ENCODE results near the gene PERM1. TPM values are rescaled to one million over a fixed set of nuclear protein-coding genes. Genes with fewer than 3 reads are reported as not detected.

Gene PERM1
- total and polyA plus RNA-seq, 9 of the 15 experiments (the other 6 are each of a cell fraction or from before 2014, with no cell fraction given) = not detected

DNA sequence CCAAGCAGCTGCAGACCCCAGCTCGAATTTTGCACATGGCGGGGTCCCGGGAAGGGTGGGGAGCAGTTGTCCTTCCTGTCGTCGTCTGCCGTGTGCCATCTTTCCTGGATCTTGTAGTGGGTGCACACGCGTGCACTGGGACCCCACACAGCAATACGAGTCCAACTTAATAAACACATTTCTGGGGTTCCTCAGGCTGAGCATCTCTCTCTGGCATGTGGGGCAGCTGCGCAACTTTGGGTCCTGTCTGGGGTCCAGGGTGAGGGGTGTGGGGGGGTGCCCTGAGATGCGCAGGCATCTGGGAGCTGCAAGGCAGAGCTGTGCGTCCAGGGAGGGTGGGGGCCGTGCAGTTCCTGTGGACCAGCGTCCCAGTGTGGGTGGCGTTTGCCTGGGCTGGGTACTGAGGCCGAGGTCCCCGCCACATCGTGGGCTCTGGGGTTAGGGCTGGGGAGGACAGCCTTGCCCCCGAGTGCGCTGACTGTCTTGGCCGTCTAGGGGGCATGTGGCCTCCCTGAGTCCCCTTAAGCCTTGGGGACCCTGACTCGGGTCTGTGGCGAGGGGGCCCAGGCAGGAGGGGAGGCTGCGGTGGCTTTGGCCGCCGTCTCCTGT, 16.3 kb downstream of the PERM1 start:
- in situ Hi-C loops (cut with MboI) = no loop called here
- H3K9me3 ChIP-seq (replicated peaks; ENCODE audit: control insufficient read depth, insufficient read depth, low read depth, low read length) = peaks cover 6% of the 10 kb centered on the region
- peaks cover 20 to 73% of the 10 kb centered on the region in 2 experiments for H3K4me1 ChIP-seq (replicated peaks in 1 of 2; ENCODE audit: control insufficient read depth in 2 of 2, insufficient read depth in 2 of 2, low read length in 2 of 2)
- BruUV-seq (replicated peaks) = no TSS peak
- peak overlapping the region; percentile 15 to 64; a peak in 3 of 4 replicates for H3K9ac ChIP-seq (ENCODE audit: insufficient read depth in 1 of 2, low read depth in 2 of 2, low read length in 2 of 2)
- intact Hi-C loops (cut with micrococcal nuclease) = no loop called here
- peaks cover 12% of the 10 kb centered on the region; the same call in 2 of the 3 replicates for H3K79me2 ChIP-seq (ENCODE audit: control insufficient read depth, insufficient read depth, low read length)
- ChIA-PET CTCF (ENCODE audit: low intra/inter-chr PET ratio) (no interaction called here), POLR2A (interaction anchor here (0.6 to 1.4 kb wide), 3 partner anchors 9 to 27 kb away, joined by 3 to 4 read pairs (median 3); no protein-coding TSS in a partner anchor)
- no peaks in the 10 kb centered on the region for H4K20me1 ChIP-seq (replicated peaks; ENCODE audit: control insufficient read depth, insufficient read depth, low read length)
- H3K9me1 ChIP-seq (ENCODE audit: control insufficient read depth, insufficient read depth, low read length) = no peaks in the 10 kb centered on the region
- no peak for ATAC-seq
- no peak for DNase-seq (ENCODE audit: extremely low read depth in 1 of 4, low spot score in 3 of 4)
- 77% methylated on average over 11 of the region's 26 CpGs for WGBS (ENCODE audit: insufficient coverage, low coverage, missing lambda C conversion rate)
- H3K36me3 ChIP-seq (ENCODE audit: control insufficient read depth, insufficient read depth, low read length) = peaks cover 42% of the 10 kb centered on the region; the same call in 2 of the 3 replicates
- FAIRE-seq = no peak
- H3K27ac ChIP-seq (ENCODE audit: extremely low read depth, low read depth, low read length) = peak overlapping the region; percentile 71; the same call in 1 of the 3 replicates
- no peak overlapping the region; the same call in 1 of the 2 replicates for H3K4me2 ChIP-seq (ENCODE audit: insufficient read depth, low read length)
- no peak overlapping the region for H2AFZ ChIP-seq (ENCODE audit: low read depth, low read length)
- H3K27me3 ChIP-seq (ENCODE audit: control insufficient read depth in 2 of 2, insufficient read depth in 2 of 2, low read length in 2 of 2) = no peaks in the 10 kb centered on the region; a peak in 1 of 5 replicates
- H3K4me3 ChIP-seq = no peak overlapping the region
- TF ChIP-seq TCF7L2 (IDR thresholded peaks at IDR 0.05; ENCODE audit: low read depth, low read length) (no peak), SNIP1 (IDR thresholded peaks at IDR 0.05; ENCODE audit: low read depth) (no peak), DDX20 (tag; IDR thresholded peaks at IDR 0.05; ENCODE audit: low read depth) (no peak), KHSRP (IDR thresholded peaks at IDR 0.05) (no peak), KAT8 (IDR thresholded peaks at IDR 0.05; ENCODE audit: low read depth) (no peak), FOXP1 (CRISPR knock-in tag; IDR thresholded peaks at IDR 0.05) (no peak)
- TF ChIP-seq, protein P1, sequence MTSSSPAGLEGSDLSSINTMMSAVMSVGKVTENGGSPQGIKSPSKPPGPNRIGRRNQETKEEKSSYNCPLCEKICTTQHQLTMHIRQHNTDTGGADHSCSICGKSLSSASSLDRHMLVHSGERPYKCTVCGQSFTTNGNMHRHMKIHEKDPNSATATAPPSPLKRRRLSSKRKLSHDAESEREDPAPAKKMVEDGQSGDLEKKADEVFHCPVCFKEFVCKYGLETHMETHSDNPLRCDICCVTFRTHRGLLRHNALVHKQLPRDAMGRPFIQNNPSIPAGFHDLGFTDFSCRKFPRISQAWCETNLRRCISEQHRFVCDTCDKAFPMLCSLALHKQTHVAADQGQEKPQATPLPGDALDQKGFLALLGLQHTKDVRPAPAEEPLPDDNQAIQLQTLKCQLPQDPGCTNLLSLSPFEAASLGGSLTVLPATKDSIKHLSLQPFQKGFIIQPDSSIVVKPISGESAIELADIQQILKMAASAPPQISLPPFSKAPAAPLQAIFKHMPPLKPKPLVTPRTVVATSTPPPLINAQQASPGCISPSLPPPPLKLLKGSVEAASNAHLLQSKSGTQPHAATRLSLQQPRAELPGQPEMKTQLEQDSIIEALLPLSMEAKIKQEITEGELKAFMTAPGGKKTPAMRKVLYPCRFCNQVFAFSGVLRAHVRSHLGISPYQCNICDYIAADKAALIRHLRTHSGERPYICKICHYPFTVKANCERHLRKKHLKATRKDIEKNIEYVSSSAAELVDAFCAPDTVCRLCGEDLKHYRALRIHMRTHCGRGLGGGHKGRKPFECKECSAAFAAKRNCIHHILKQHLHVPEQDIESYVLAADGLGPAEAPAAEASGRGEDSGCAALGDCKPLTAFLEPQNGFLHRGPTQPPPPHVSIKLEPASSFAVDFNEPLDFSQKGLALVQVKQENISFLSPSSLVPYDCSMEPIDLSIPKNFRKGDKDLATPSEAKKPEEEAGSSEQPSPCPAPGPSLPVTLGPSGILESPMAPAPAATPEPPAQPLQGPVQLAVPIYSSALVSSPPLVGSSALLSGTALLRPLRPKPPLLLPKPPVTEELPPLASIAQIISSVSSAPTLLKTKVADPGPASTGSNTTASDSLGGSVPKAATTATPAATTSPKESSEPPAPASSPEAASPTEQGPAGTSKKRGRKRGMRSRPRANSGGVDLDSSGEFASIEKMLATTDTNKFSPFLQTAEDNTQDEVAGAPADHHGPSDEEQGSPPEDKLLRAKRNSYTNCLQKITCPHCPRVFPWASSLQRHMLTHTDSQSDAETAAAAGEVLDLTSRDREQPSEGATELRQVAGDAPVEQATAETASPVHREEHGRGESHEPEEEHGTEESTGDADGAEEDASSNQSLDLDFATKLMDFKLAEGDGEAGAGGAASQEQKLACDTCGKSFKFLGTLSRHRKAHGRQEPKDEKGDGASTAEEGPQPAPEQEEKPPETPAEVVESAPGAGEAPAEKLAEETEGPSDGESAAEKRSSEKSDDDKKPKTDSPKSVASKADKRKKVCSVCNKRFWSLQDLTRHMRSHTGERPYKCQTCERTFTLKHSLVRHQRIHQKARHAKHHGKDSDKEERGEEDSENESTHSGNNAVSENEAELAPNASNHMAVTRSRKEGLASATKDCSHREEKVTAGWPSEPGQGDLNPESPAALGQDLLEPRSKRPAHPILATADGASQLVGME (CRISPR knock-in tag; IDR thresholded peaks at IDR 0.05) = no peak
- TF ChIP-seq, protein P2, sequence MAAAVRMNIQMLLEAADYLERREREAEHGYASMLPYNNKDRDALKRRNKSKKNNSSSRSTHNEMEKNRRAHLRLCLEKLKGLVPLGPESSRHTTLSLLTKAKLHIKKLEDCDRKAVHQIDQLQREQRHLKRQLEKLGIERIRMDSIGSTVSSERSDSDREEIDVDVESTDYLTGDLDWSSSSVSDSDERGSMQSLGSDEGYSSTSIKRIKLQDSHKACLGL (CRISPR knock-in tag; IDR thresholded peaks at IDR 0.05; ENCODE audit: borderline replicate concordance, poor library complexity, severe bottlenecking) = no peak
- TF ChIP-seq, protein P3, sequence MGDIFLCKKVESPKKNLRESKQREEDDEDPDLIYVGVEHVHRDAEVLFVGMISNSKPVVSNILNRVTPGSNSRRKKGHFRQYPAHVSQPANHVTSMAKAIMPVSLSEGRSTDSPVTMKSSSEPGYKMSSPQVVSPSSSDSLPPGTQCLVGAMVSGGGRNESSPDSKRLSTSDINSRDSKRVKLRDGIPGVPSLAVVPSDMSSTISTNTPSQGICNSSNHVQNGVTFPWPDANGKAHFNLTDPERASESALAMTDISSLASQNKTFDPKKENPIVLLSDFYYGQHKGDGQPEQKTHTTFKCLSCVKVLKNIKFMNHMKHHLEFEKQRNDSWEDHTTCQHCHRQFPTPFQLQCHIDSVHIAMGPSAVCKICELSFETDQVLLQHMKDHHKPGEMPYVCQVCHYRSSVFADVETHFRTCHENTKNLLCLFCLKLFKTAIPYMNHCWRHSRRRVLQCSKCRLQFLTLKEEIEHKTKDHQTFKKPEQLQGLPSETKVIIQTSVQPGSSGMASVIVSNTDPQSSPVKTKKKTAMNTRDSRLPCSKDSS (IDR thresholded peaks at IDR 0.05; ENCODE audit: low read depth, partially characterized antibody) = no peak
- TF ChIP-seq, protein P4, sequence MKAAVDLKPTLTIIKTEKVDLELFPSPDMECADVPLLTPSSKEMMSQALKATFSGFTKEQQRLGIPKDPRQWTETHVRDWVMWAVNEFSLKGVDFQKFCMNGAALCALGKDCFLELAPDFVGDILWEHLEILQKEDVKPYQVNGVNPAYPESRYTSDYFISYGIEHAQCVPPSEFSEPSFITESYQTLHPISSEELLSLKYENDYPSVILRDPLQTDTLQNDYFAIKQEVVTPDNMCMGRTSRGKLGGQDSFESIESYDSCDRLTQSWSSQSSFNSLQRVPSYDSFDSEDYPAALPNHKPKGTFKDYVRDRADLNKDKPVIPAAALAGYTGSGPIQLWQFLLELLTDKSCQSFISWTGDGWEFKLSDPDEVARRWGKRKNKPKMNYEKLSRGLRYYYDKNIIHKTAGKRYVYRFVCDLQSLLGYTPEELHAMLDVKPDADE (conservative IDR thresholded peaks at IDR 0.05; ENCODE audit: control insufficient read depth, low read depth, low read length) = no peak

Measured in K562 (cell line).